ENCODE data around the gene PARK7.

PARK7 gene

DNA sequence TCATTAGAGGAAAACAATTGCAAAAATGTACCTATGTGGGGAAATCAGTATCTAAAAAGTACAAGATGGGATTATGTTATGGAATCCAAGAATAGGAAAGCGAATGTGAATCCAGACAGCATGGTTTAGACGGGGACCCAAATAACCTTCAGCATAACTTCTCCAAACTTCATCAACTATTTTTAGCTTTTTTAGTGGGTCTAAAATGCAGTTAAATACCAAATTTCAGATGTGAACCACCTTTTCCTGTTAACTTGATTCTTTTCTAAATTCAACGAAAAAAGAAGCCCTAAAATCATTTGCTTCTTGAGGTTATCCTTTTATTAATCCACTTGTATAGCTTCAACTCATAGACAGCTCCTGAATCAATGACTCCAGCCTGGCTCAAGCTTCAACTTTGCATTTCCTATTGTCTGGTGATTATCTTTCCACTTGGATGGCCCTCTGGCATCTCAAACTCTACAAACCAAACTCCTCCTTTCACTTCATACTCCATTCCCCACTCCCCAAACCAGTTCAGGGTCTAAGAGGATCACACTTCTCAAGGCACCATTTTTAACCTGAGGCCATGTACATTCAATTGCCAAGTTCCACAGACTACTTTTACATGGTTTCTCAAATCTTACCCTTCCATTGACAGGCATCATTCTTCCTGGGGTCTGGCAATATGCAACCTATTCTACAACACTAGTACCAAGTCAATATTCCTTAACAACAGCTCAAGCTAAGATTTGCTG, 57.1 kb downstream of the PARK7 start:
- FAIRE-seq (no peak), DNase-seq (ENCODE audit: insufficient read length, low spot score) (no peak)
- TF ChIP-seq PAX5 (IDR thresholded peaks at IDR 0.05; ENCODE audit: insufficient read depth, low read length, severe bottlenecking) (no peak), SPI1 (IDR thresholded peaks at IDR 0.05; ENCODE audit: low read depth, low read length) (no peak), TAF1 (IDR thresholded peaks at IDR 0.05; ENCODE audit: low read depth, low read length) (no peak), POLR2AphosphoS5 (IDR thresholded peaks at IDR 0.05; ENCODE audit: low read depth, low read length) (no peak), POU2F2 (IDR thresholded peaks at IDR 0.05; ENCODE audit: low read depth, low read length) (no peak), POLR2A (IDR thresholded peaks at IDR 0.05; ENCODE audit: low read depth, low read length) (no peak)

DNA sequence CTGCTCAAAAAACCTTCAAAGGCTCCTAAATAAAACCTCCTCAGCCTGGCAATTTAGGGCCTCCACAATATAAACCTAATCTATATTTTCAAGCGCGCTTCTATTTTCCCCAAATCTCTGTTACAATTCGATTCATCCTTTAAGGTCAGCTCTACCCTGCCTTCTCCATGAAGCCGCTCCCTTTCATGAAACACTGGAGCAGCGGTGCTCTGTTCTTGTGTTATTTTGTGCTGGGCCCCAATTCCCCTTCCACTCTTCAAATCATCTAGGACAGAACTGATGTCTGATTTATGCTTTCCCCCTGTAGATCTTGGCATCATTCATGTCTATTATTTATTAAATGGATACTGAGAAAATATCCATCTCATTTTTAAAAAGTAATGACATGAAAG, 57.7 kb downstream of the PARK7 start:
- FAIRE-seq, result no peak
- TF ChIP-seq PAX5 (IDR thresholded peaks at IDR 0.05; ENCODE audit: insufficient read depth, low read length, severe bottlenecking), result no peak
- no peak for TF ChIP-seq POLR2A (IDR thresholded peaks at IDR 0.05; ENCODE audit: low read depth, low read length)
- TF ChIP-seq POU2F2 (IDR thresholded peaks at IDR 0.05; ENCODE audit: low read depth, low read length), result no peak
- no peak for DNase-seq (ENCODE audit: insufficient read length, low spot score)

DNA sequence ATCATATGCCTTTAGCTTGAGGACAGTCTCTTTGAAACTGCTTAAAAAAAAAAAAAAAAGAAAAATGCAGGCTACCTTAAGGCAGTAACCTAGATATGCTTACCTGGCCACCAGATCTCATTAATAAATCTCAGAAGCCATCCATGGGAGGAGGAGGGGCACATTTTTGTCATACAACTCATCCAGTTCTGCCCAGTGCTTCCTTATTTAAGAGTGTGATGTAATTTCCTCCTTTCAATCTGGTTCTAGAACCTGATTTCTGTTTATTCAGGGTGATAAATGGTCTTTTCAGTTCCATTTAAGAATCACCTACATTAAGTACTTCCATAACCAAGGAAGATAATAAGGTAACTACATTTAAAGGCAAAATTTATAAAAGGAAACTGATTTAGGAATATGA, 58.5 kb downstream of the PARK7 start:
- no peak for DNase-seq (ENCODE audit: insufficient read length, low spot score)
- TF ChIP-seq POLR2AphosphoS5 (IDR thresholded peaks at IDR 0.05; ENCODE audit: low read depth, low read length) (no peak), TAF1 (IDR thresholded peaks at IDR 0.05; ENCODE audit: low read depth, low read length) (no peak), SPI1 (IDR thresholded peaks at IDR 0.05; ENCODE audit: low read depth, low read length) (no peak), POU2F2 (IDR thresholded peaks at IDR 0.05; ENCODE audit: low read depth, low read length) (no peak), PAX5 (IDR thresholded peaks at IDR 0.05; ENCODE audit: insufficient read depth, low read length, severe bottlenecking) (no peak), POLR2A (IDR thresholded peaks at IDR 0.05; ENCODE audit: low read depth, low read length) (no peak)
- FAIRE-seq, result no peak

DNA sequence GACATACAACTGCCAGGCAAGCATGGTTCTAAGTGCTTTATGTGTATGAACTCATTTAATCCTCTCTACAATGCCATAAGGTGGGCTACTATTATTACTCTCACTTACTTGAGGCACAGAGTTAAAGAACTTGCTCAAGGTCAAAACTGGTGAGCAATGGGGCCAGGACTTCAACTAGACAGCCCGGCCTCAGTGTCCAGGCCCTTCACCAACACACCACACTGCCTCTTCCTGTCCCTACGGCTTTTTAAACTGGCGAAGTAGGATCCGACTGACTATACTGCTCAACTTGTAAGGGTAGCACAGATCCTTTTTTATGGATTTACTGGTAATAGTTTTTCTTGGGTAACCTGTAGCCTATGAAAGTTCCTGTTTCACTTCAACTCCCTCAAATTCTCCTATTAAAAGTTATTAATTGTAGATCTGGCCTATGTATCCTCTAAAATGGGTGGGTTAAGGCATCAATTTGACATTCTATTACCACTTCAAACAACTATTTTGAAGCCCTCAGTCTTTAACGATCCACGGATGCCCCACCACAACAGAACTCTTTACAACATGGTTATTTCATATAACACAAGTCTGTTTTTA, 60.3 kb downstream of the PARK7 start:
- TF ChIP-seq POU2F2 (IDR thresholded peaks at IDR 0.05; ENCODE audit: low read depth, low read length), result no peak
- TF ChIP-seq SPI1 (IDR thresholded peaks at IDR 0.05; ENCODE audit: low read depth, low read length), result no peak
- TF ChIP-seq POLR2A (IDR thresholded peaks at IDR 0.05; ENCODE audit: low read depth, low read length), result no peak
- TF ChIP-seq POLR2AphosphoS5 (IDR thresholded peaks at IDR 0.05; ENCODE audit: low read depth, low read length), result no peak
- no peak for TF ChIP-seq PAX5 (IDR thresholded peaks at IDR 0.05; ENCODE audit: insufficient read depth, low read length, severe bottlenecking)
- TF ChIP-seq TAF1 (IDR thresholded peaks at IDR 0.05; ENCODE audit: low read depth, low read length), result no peak
- FAIRE-seq, result no peak
- DNase-seq (ENCODE audit: insufficient read length, low spot score), result no peak

DNA sequence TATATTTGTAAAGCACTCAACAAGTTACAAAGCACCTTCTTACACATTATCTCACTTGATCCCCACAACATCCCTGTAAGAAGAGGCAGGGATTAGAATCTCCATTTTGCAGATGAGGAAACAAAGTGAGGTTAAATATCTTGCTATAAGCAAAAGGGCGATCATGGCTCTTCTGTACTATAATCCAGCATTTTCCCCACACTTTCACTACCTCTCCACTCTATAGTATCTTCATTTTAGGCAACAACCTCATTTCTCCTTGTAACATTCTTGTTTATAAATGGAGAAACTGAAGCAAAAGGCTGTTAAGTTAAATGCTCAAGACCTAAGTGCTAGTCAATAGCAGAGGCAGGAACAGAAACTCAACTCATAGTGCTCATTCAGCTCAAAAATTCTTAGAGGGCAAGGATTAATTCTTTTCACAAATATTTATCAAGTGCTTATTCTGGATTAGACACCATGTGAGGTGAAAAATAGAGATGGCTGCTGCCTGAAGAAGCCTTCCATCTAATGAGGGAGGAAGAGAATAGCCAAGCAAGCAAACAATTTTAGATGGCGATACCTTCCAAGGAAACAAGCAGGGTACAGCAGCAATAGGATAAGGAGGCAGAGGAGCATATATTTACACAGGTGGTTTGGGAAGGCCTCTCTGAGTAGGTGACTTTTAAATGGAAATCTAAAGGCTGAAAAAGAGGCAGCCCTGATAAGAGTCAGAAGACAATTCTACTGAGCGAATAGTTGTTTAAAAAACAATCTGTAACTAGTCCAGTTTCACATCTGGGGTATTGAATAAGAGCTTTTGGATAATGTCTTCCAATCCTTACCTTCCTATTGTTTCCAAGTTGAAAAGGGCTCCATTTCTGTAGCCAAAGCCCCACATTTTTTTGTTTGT, 61.1 kb downstream of the PARK7 start:
- FAIRE-seq (no peak), DNase-seq (ENCODE audit: insufficient read length, low spot score) (no peak)
- TF ChIP-seq POLR2AphosphoS5 (IDR thresholded peaks at IDR 0.05; ENCODE audit: low read depth, low read length), result no peak
- no peak for TF ChIP-seq TAF1 (IDR thresholded peaks at IDR 0.05; ENCODE audit: low read depth, low read length)
- TF ChIP-seq PAX5 (IDR thresholded peaks at IDR 0.05; ENCODE audit: insufficient read depth, low read length, severe bottlenecking), result no peak
- TF ChIP-seq POLR2A (IDR thresholded peaks at IDR 0.05; ENCODE audit: low read depth, low read length), result no peak
- TF ChIP-seq POU2F2 (IDR thresholded peaks at IDR 0.05; ENCODE audit: low read depth, low read length), result no peak
- TF ChIP-seq SPI1 (IDR thresholded peaks at IDR 0.05; ENCODE audit: low read depth, low read length), result no peak

DNA sequence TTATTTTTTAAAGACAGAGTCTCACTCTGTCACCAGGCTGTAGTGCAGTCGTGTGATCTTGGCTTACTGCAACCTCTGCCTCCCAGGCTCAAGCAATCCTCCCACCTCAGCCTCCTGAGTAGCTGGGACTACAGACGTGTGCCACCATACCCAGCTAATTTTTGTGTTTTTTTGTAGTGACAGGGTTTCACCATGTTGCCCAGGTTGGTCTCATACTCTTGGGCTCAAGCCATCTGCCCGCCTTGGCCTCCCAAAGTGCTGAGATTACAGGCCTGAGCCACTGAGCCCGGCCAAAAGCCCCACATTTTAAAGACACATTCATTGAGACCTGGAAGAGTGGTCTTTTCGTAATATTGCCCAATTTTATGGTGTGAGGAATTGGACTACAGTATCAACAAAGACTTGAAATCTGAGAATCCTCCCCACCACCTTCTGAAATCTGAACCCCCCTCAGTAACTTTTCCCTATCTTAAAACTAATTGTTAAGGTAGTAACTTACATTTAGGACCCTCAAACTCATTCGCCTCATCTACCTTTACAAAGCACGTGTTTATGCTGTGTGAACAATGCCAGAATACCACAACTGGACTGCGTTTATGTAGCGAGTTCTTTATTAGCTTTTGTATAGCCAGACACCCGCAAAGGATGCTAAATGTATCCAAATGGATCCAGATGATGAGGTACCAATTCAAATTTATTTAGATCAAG, 61.9 kb downstream of the PARK7 start:
- FAIRE-seq, result no peak
- DNase-seq (ENCODE audit: insufficient read length, low spot score), result no peak
- TF ChIP-seq PAX5 (IDR thresholded peaks at IDR 0.05; ENCODE audit: insufficient read depth, low read length, severe bottlenecking), result no peak
- TF ChIP-seq POLR2A (IDR thresholded peaks at IDR 0.05; ENCODE audit: low read depth, low read length), result no peak
- TF ChIP-seq SPI1 (IDR thresholded peaks at IDR 0.05; ENCODE audit: low read depth, low read length), result no peak
- TF ChIP-seq POU2F2 (IDR thresholded peaks at IDR 0.05; ENCODE audit: low read depth, low read length), result no peak
- TF ChIP-seq TAF1 (IDR thresholded peaks at IDR 0.05; ENCODE audit: low read depth, low read length), result no peak
- no peak for TF ChIP-seq POLR2AphosphoS5 (IDR thresholded peaks at IDR 0.05; ENCODE audit: low read depth, low read length)

DNA sequence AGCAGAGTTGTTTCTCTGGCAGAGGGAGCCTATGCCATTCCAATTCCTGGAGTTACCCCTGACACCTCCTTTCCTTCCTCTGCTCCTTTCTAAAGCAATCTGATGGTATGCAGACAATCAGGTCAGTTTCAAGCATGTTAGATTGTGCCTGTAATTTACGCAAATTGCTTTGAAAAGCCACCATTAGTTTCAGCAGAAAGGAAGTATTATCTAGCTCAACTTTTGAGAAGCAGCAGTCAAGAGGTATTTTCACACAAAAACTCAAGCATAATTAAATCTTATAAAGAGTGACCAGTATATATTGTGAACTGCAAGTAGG, 62.4 kb downstream of the PARK7 start:
- no peak for DNase-seq (ENCODE audit: insufficient read length, low spot score)
- TF ChIP-seq TAF1 (IDR thresholded peaks at IDR 0.05; ENCODE audit: low read depth, low read length), result no peak
- no peak for TF ChIP-seq POLR2A (IDR thresholded peaks at IDR 0.05; ENCODE audit: low read depth, low read length)
- TF ChIP-seq SPI1 (IDR thresholded peaks at IDR 0.05; ENCODE audit: low read depth, low read length), result no peak
- TF ChIP-seq POU2F2 (IDR thresholded peaks at IDR 0.05; ENCODE audit: low read depth, low read length), result no peak
- no peak for TF ChIP-seq PAX5 (IDR thresholded peaks at IDR 0.05; ENCODE audit: insufficient read depth, low read length, severe bottlenecking)
- TF ChIP-seq POLR2AphosphoS5 (IDR thresholded peaks at IDR 0.05; ENCODE audit: low read depth, low read length), result no peak
- no peak for FAIRE-seq

DNA sequence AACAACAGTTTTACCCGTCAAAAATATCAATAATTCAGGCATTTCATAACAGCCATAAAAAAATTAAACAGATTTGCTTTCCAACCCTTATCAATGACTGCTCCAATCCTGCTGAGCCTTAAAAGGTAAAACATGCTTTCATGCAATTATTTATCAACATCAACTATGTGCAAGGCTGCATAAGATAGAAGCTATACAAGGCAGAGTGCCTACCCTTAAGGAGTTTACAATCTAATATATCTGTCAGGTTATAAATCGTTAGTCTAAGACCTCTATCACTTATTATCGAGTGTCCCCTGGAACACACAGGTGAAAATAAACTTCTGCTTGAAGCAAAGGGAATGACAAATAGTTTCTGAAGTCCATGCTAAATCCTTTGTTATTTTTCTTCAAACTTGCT, 62.8 kb downstream of the PARK7 start:
- DNase-seq (ENCODE audit: insufficient read length, low spot score) (no peak), FAIRE-seq (no peak)
- TF ChIP-seq POLR2A (IDR thresholded peaks at IDR 0.05; ENCODE audit: low read depth, low read length) (no peak), POLR2AphosphoS5 (IDR thresholded peaks at IDR 0.05; ENCODE audit: low read depth, low read length) (no peak), SPI1 (IDR thresholded peaks at IDR 0.05; ENCODE audit: low read depth, low read length) (no peak), PAX5 (IDR thresholded peaks at IDR 0.05; ENCODE audit: insufficient read depth, low read length, severe bottlenecking) (no peak), TAF1 (IDR thresholded peaks at IDR 0.05; ENCODE audit: low read depth, low read length) (no peak), POU2F2 (IDR thresholded peaks at IDR 0.05; ENCODE audit: low read depth, low read length) (no peak)

Measured in GM12891 (cell line).